ENCODE results near the gene ARID4A.

Gene ARID4A

DNA sequence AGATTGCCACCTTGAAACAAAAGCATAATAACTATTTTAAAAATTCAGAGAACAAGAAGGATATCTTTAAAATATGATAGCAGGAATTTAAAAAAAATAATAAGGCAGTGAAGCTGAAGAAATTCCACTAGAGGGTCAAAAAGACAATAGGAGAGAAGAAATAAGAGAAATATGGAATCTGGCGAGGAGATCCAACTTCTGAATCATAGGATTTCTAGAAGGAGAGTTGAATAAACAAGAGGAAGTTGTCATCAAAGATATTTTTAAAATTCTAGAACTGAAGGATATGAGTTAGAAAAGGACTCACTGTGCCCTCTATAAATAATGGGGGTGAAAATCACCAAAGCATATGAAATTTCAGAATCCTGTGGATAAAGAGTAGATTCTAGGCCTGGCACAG lies 70.6 kb downstream of the ARID4A start:
- H3K9ac ChIP-seq (ENCODE audit: low read depth, low read length): no peak overlapping the region
- H3K27ac ChIP-seq (ENCODE audit: low read length): no peak overlapping the region
- H3K4me3 ChIP-seq (ENCODE audit: low read length): no peak overlapping the region
- peaks cover 76% of the 10 kb centered on the region for H3K36me3 ChIP-seq (ENCODE audit: insufficient read depth, low read depth, low read length)
- no peaks in the 10 kb centered on the region for H3K9me3 ChIP-seq (ENCODE audit: insufficient read depth, low read depth, low read length)
- H3K27me3 ChIP-seq (ENCODE audit: insufficient read depth, low read length): no peaks in the 10 kb centered on the region
- H3K4me1 ChIP-seq (ENCODE audit: insufficient read depth, low read length): no peaks in the 10 kb centered on the region

DNA sequence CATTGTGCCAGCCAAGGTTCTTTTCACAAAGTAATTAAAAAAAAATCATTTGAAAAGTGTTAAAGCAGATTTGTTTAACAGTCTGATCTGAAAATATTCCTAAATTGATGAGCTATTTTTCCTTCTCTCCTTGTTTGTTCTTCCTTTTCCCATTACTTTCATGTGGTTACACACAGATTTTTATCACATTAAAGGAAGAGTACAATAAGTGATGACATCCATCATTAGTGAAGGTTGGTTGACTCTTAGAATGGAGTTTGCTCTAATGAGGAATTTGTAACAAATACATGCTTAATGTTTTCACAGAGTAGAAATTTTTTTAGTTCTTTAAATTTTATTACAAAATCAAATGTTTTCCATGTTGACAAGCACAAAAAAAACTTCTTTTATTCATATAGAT lies 78.4 kb downstream of the ARID4A start:
- H3K9ac ChIP-seq (ENCODE audit: low read depth, low read length): no peak overlapping the region
- peaks cover 28% of the 10 kb centered on the region for H3K36me3 ChIP-seq (ENCODE audit: insufficient read depth, low read depth, low read length)
- no peaks in the 10 kb centered on the region for H3K27me3 ChIP-seq (ENCODE audit: insufficient read depth, low read length)
- H3K4me3 ChIP-seq (ENCODE audit: low read length): no peak overlapping the region
- no peaks in the 10 kb centered on the region for H3K9me3 ChIP-seq (ENCODE audit: insufficient read depth, low read depth, low read length)
- H3K27ac ChIP-seq (ENCODE audit: low read length): no peak overlapping the region
- no peaks in the 10 kb centered on the region for H3K4me1 ChIP-seq (ENCODE audit: insufficient read depth, low read length)

DNA sequence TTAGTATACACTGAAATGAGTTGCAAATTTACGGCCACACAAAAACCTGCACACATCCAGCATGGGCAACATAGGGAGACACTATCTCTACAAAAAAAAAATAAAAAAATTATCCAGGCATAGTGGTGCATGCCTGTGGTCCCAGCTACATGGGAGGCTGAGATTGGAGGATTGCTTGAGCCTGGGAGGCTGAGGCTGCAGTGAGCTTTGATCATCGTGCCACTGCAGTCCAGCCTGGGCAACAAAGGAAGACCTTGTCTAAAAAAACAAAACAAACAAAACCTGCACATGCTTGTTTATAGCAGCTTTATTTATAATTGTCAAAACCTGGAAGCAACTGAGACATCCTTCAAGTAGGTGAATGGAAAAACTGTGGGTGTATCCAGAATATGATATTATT lies 92.5 kb downstream of the ARID4A start:
- no peak overlapping the region for H3K4me3 ChIP-seq (ENCODE audit: low read length)
- no peaks in the 10 kb centered on the region for H3K36me3 ChIP-seq (ENCODE audit: insufficient read depth, low read depth, low read length)
- peaks cover 4% of the 10 kb centered on the region; the same call in 1 of the 2 replicates for H3K4me1 ChIP-seq (ENCODE audit: insufficient read depth, low read length)
- H3K9ac ChIP-seq (ENCODE audit: low read depth, low read length): no peak overlapping the region
- H3K27me3 ChIP-seq (ENCODE audit: insufficient read depth, low read length): peaks cover 10% of the 10 kb centered on the region
- H3K27ac ChIP-seq (ENCODE audit: low read length): no peak overlapping the region
- H3K9me3 ChIP-seq (ENCODE audit: insufficient read depth, low read depth, low read length): no peaks in the 10 kb centered on the region

DNA sequence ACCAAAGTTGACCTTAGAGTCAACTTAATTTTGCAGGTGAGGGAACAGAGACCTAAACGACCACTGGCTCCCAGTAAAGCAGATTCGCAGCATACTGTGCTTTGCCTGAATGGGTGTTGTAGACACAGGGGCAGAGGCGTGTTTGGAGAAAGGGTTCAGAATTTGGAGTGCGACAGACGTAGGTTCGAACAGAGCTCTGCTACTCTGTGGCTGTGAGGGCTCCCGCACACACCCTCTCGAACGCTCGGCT lies 97.1 kb downstream of the ARID4A start:
- Histone ChIP-seq H3K36me3 (ENCODE audit: insufficient read depth, low read depth, low read length) (no peaks in the 10 kb centered on the region), H3K4me1 (ENCODE audit: insufficient read depth, low read length) (peaks cover 11% of the 10 kb centered on the region; the same call in 1 of the 2 replicates), H3K27me3 (ENCODE audit: insufficient read depth, low read length) (peaks cover 32% of the 10 kb centered on the region), H3K4me3 (ENCODE audit: low read length) (peak overlapping the region; percentile 73), H3K27ac (ENCODE audit: low read length) (no peak overlapping the region), H3K9me3 (ENCODE audit: insufficient read depth, low read depth, low read length) (no peaks in the 10 kb centered on the region), H3K9ac (ENCODE audit: low read depth, low read length) (peak overlapping the region; percentile 57; the same call in 1 of the 2 replicates)

DNA sequence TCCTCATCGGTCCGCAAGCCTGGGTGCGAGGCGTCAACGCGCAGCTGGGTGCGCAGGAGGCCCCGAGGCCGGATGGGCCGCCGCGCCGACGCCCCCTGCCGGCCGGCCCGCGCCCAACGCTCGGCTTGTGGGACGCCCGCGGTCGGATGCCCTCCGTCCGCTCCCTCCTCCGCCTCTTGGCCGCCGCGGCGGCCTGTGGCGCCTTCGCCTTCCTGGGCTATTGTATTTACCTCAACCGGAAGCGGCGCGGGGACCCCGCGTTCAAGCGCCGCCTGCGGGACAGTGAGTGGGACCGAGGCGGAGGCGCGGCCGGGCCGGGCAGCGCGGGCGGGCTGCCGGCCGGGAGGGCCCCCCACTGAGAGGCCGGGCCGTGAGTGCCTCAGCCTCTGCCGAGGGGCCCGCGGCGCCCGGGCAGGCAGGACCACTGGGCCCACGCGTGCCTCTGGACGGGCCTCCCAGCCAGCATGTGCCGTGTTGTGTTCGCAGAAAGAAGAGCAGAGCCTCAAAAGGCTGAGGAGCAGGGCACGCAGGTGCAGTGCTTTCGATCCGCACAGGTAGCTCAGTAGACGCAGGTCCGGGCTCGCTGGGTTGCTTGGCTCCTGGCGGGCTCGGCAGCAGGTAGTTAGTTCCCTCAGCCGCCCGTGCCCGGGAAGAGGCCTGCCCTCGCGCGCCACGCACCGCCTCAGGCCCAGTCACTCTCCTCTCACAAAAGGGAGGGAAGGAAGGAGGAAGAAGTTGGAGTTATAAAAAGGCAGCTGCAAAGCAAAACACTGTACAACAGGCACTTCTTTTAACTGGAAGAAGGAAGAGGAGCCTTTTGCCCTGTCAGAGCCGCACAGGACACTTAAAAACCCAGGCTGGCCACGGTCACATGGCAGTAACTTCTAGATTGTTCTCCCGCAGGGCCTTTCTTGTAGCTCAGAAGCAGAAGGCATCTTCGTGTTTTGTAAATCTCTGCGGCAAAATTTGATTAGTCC lies 97.7 kb downstream of the ARID4A start, which contains the start of gene TOMM20L:
Gene TOMM20L (plus strand): TSS at position 119 of the 977 bp plus-strand sequence. CDS start 28 bp downstream, at position 147.
- Histone ChIP-seq H3K4me1 (ENCODE audit: insufficient read depth, low read length) (peaks cover 11% of the 10 kb centered on the region; the same call in 1 of the 2 replicates), H3K27ac (ENCODE audit: low read length) (no peak within 1 kb of the TSS), H3K4me3 (ENCODE audit: low read length) (peak within 1 kb of the TSS; percentile 73), H3K27me3 (ENCODE audit: insufficient read depth, low read length) (peaks cover 32% of the 10 kb centered on the region), H3K36me3 (ENCODE audit: insufficient read depth, low read depth, low read length) (no peaks in the 10 kb centered on the region), H3K9me3 (ENCODE audit: insufficient read depth, low read depth, low read length) (no peaks in the 10 kb centered on the region), H3K9ac (ENCODE audit: low read depth, low read length) (peak within 1 kb of the TSS; percentile 76; the same call in 1 of the 2 replicates)

DNA sequence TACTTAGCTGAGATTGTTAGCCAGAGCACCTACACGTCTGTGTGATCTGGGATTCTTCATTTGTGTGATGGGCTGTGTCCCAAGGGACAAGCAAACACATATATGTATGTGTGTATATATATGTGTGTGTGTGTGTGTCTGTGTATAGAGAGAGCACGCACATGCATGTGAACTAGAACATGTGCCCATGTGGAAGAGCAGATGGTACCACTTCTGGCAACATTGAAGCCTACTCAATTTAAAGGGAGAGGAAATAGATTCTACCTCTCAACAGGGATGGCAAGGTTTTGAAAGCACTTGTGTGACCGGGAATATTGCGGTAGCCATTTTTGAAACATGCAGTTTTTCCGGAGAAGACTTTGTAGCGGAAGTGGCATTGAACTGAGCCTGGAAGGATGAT lies 98.8 kb downstream of the ARID4A start:
- Histone ChIP-seq H3K9ac (ENCODE audit: low read depth, low read length) (no peak overlapping the region), H3K4me3 (ENCODE audit: low read length) (no peak overlapping the region), H3K36me3 (ENCODE audit: insufficient read depth, low read depth, low read length) (no peaks in the 10 kb centered on the region), H3K9me3 (ENCODE audit: insufficient read depth, low read depth, low read length) (no peaks in the 10 kb centered on the region), H3K27me3 (ENCODE audit: insufficient read depth, low read length) (peaks cover 32% of the 10 kb centered on the region), H3K4me1 (ENCODE audit: insufficient read depth, low read length) (peaks cover 11% of the 10 kb centered on the region; the same call in 1 of the 2 replicates), H3K27ac (ENCODE audit: low read length) (no peak overlapping the region)

DNA sequence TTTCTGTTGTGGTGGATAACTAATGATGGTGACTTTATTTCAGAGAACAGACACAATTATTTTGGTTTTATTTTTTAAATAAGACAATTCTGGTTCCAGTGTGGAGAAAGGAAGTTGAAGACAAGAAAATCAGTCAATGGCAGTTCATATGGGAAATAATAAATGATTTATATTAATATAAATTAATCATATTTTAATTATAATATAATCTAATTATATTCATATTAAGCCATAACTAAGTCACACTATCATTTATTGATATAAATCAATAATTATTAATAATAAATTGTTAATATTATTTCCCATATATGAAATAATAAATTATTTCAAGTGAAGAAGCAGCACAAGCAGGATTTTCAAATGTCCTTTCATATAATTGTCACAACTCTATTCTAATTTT lies 100.1 kb downstream of the ARID4A start:
- no peak overlapping the region for H3K27ac ChIP-seq (ENCODE audit: low read length)
- no peak overlapping the region for H3K4me3 ChIP-seq (ENCODE audit: low read length)
- no peaks in the 10 kb centered on the region for H3K36me3 ChIP-seq (ENCODE audit: insufficient read depth, low read depth, low read length)
- H3K4me1 ChIP-seq (ENCODE audit: insufficient read depth, low read length): peaks cover 11% of the 10 kb centered on the region; the same call in 1 of the 2 replicates
- no peak overlapping the region for H3K9ac ChIP-seq (ENCODE audit: low read depth, low read length)
- H3K9me3 ChIP-seq (ENCODE audit: insufficient read depth, low read depth, low read length): no peaks in the 10 kb centered on the region
- H3K27me3 ChIP-seq (ENCODE audit: insufficient read depth, low read length): peaks cover 32% of the 10 kb centered on the region

DNA sequence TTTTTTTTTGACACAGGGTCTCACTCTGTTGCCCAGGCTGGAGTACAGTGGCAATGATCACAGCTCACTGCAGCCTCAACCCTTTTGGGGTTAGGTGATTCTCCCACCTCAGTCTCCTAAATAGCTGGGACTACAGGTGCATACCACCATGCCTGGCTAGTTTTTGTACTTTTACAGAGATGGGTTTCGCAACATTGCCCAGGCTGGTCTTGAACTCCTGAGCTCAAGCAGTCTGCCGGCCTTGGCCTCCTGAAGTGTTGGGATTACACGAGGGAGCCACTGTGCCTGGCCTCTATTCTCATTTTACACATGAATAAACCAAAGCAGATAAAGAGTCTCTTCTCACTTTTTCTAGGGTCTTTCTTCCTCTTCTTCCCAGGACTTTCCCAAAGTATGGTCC lies 100.5 kb downstream of the ARID4A start:
- no peak overlapping the region for H3K27ac ChIP-seq (ENCODE audit: low read length)
- H3K9me3 ChIP-seq (ENCODE audit: insufficient read depth, low read depth, low read length): no peaks in the 10 kb centered on the region
- H3K27me3 ChIP-seq (ENCODE audit: insufficient read depth, low read length): peaks cover 32% of the 10 kb centered on the region
- H3K9ac ChIP-seq (ENCODE audit: low read depth, low read length): no peak overlapping the region
- H3K4me1 ChIP-seq (ENCODE audit: insufficient read depth, low read length): peaks cover 11% of the 10 kb centered on the region; the same call in 1 of the 2 replicates
- no peaks in the 10 kb centered on the region for H3K36me3 ChIP-seq (ENCODE audit: insufficient read depth, low read depth, low read length)
- H3K4me3 ChIP-seq (ENCODE audit: low read length): no peak overlapping the region

DNA sequence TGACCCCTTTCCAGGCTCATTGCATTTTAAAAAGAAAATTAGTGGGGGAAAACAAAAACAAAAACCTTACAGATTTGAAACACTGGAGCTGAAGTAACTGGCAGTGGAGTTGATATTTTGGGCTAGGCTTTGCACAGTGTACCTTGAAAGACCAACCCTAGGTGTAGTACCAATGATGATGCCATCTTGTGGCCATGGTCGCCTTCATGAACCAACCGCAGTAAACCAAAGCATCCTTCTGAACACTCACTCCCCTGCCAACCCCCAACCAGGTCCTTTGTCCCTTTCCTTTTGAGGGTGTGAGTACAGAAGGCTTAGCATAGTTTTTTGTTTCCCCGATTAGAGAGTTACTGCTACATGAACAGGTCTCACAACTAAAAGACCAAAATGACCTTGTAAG lies 103.2 kb downstream of the ARID4A start:
- no peak overlapping the region for H3K27ac ChIP-seq (ENCODE audit: low read length)
- H3K9me3 ChIP-seq (ENCODE audit: insufficient read depth, low read depth, low read length): no peaks in the 10 kb centered on the region
- peaks cover 18% of the 10 kb centered on the region for H3K27me3 ChIP-seq (ENCODE audit: insufficient read depth, low read length)
- H3K9ac ChIP-seq (ENCODE audit: low read depth, low read length): no peak overlapping the region
- H3K4me1 ChIP-seq (ENCODE audit: insufficient read depth, low read length): peaks cover 7% of the 10 kb centered on the region; the same call in 1 of the 2 replicates
- no peaks in the 10 kb centered on the region for H3K36me3 ChIP-seq (ENCODE audit: insufficient read depth, low read depth, low read length)
- no peak overlapping the region for H3K4me3 ChIP-seq (ENCODE audit: low read length)

DNA sequence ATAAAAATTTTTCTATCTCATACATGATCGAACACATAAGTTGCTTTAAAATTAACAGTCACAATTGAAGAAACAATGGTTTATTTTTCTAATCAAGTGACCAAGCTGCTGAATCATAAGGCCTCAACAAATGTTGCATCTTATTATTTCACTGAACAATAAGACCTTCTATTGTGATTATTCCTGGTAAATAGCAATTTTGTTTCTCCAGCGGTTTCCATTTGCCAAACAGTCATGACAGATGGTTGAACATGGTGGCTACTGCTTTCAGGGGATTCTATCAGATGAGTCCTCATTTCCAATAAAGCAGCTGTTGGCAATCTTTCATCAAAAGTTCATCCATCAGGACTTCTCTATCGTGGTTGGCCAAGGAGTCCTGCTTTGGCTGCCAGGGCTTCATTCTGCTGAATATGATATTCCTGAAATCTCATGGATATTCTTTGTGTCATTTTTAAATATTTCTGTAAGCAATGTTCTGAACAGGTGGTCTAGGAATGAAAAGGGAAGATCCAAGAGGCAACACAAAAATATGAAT lies 110.4 kb downstream of the ARID4A start:
- H3K4me3 ChIP-seq (ENCODE audit: low read length): no peak overlapping the region
- no peak overlapping the region for H3K27ac ChIP-seq (ENCODE audit: low read length)
- peaks cover 58% of the 10 kb centered on the region for H3K36me3 ChIP-seq (ENCODE audit: insufficient read depth, low read depth, low read length)
- no peak overlapping the region for H3K9ac ChIP-seq (ENCODE audit: low read depth, low read length)
- H3K27me3 ChIP-seq (ENCODE audit: insufficient read depth, low read length): no peaks in the 10 kb centered on the region
- no peaks in the 10 kb centered on the region for H3K4me1 ChIP-seq (ENCODE audit: insufficient read depth, low read length)
- H3K9me3 ChIP-seq (ENCODE audit: insufficient read depth, low read depth, low read length): no peaks in the 10 kb centered on the region

DNA sequence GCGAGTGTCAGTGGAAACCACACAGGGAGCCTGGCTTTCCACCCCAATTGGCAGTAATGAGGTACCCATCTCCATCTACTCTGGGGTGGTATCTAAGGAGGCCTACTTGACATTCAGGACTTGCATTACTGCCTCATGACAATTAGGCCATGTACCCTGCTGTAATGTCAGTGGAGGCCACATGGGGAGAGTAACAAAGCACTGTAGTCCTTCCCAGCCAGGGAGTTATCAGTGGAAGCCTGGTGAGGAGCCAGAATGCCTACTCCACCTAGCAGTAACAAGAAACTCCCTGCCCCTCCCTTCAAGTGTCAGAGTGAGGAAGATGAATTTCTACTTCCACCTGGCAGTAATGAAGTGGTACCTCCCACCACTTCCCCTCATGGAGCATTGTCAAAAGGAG lies 116.5 kb downstream of the ARID4A start:
- peaks cover 79% of the 10 kb centered on the region for H3K36me3 ChIP-seq (ENCODE audit: insufficient read depth, low read depth, low read length)

More for the DNA sequence above, 116.5 kb downstream of the ARID4A start:
- no peak overlapping the region for H3K27ac ChIP-seq (ENCODE audit: low read length)
- H3K9ac ChIP-seq (ENCODE audit: low read depth, low read length): no peak overlapping the region
- no peaks in the 10 kb centered on the region; the same call in 1 of the 2 replicates for H3K4me1 ChIP-seq (ENCODE audit: insufficient read depth, low read length)
- H3K9me3 ChIP-seq (ENCODE audit: insufficient read depth, low read depth, low read length): no peaks in the 10 kb centered on the region
- H3K4me3 ChIP-seq (ENCODE audit: low read length): no peak overlapping the region
- no peaks in the 10 kb centered on the region for H3K27me3 ChIP-seq (ENCODE audit: insufficient read depth, low read length)
